GM21423 (cell line): Measurements from ENCODE around the gene SPON1.
A peak's percentile ranks its signal among the peaks of the same experiment; 100 is the strongest.

ENCODE experiments used
- ATAC-seq: cut with Tn5 transposase; IDR thresholded peaks from one replicate; pipeline ENCODE4 v1.9.1; 2021; ENCODE audit warnings: mild to moderate bottlenecking, moderate library complexity; ENCODE audit not compliant: unreplicated experiment

SPON1 gene

DNA sequence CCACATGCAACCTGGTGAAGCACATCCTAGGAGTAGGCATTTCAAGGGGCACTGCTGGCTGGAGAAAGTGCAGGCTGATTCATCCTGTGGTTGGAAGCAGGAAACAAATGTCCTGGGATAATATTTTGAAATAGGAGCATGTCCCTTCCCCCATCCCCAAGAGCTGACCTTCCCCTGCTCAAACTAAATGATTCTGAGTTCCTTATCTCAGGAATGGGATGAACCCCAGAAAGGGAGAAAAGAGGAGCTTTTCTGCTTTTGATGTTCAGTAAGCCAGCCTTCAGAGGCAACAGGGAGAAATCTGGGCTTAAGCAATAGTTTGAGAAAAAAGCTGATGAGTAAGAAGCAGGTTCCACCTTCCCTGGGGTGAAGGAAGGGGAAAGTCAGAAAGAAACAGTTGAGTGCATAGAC, 19.5 kb upstream of the SPON1 start:
- ATAC-seq = no peak

DNA sequence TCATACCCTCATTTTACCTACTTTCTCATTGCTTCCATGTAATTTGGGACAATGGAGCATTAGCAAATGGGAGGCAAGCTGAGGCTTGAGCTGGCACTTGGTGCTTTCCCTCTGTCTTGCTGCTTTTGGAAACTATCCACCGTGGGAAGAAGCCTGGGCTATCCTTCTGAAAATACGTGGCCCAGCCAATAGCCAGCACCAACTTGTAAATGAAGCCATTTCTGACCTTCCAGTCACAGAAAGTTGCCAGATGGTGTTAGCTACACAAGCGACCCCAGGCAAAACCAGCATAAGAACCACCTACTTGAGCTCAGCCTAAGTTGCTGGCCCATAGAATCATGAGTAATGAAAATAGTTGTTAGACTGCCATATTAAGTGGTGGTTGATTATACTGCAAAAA, 18.5 kb upstream of the SPON1 start:
- no peak for ATAC-seq

DNA sequence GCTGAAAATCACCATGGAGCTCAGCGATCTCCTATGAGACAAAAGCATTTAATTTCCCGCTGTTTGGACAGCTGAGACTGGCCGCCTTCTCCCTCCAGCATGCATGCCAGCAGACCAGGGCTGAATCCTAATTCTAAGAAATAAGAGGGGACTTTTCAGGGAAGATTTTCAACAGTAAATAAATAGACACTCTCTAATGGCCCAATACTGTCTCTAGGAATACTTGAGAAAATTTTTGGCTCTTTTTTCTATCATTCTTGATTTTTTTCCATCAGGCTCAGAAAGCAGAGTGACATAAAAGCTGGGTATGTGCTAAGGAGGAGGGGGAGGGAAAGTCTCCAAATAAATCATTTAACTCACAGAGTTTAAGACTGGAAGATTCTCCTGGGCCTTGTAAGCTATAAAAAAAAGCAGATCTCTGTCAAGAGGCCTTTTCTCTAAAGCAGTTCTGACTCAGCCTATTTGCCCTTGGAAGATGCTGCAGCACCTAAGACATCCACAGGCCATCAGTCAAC, 17.6 kb upstream of the SPON1 start:
- ATAC-seq = no peak

DNA sequence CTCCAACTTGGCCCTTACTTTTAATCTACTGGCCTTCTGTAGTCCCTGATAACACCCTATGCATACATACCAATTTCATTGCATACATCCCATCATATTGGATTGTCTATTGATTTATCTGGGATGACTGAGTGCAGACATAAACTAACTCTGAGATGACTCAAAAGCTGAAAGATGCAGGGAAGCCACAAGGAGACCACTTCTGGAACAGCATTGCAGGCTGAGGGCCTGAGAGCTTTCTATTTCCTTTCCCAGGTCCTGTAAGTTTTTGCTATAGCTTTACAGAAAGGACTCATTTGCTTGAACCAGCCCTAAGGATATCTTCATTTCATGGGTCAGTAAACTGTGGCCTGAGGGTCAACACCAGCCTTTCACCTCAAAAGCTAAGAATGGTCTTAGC, 15.1 kb upstream of the SPON1 start:
- no peak for ATAC-seq

DNA sequence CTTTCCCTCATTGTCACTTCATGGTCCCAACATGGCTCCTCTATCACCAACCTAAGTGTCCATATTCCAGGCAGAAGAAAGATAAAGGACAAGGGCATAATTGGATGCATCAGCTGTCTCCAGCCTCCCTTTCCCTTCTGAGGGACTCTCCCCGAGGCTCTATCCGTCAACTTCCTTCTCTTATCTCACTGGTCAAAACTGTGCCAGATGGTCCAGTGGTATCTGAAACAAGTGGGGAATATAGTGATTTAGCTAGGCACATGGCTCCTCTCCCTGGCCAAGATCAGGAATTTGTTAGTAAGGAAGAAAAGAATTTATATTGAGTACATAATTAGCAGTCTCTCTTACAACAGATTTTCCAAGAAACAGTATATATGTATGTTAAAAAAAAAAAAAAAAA, 12.6 kb upstream of the SPON1 start:
- ATAC-seq = no peak

DNA sequence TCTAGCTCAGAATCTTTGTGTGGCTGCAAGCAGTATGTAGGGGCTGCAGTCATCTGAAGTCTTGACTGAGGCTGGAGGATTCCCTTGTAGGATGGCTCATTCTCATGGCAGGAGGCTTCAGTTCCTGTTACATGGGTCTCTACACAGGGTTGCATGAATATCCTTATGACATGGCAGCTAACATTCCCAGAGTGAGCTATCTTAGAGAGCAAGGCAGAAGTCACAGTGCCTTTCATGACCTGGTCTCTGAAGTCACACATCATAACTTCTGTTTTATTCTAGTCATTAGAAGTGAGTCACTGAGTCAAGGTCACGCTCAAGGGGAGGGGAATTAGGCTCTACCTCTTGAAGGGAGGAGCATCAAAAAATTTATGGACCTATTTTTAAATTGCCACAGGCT, 10.3 kb upstream of the SPON1 start:
- ATAC-seq = no peak

DNA sequence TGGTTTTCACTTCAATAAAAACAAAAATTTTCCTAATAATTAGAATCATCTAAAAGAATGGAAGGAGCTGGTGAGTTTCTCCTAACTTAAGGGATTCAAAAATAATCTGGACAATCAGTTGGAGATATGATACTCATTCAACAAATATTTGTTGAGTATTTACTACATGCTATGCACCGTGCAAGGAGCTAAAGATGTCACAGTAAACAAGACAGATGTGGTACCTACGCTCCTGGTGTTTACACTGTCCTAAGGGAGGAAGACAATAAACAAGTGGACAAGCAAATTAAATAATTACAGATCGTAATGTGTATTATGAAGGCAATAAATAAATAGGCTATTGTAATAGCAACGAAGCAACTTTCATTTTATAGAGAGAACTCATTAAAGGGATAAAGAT, 9.9 kb upstream of the SPON1 start:
- ATAC-seq = no peak

DNA sequence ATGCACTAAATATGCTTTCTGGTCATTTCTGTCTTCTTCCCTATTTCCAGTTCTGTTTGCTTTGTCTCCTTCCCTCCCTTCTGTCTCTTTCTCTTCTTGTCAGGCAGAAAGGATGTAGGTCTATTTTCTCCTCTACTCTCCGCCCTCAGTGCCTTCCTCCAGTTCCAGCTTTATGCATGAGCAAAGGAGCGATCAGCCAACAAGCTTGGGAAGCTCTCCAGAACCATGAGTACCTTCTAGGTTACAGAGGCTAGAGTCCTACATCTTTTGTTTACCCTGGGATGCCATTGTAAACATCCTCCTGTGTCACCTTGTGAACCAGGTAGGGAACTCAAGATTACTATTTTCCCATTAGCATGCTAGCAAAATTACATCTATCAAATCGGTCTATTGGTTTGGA, 7.9 kb upstream of the SPON1 start:
- ATAC-seq = no peak

DNA sequence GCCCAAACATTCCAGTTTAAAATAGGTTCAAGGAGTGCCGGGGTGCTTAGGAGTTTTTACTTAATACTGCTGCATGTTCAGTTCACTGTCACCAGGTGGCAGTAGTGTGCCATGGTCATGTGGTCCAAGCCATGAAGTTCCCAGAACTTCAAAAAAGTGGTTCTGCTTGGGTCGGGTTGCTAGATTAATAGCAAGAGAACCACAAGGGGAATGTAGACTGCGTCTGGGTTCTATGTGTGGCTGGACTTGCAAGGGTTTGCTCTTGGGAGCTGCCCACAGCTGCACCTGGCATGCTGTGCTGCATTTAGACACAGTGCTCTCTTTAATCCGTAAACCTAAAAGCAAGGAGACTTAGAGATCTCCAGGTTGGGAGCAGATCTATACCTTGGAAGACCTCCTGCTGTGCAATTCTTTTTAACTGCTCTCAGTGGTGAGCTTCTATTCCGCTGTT, 6.5 kb upstream of the SPON1 start:
- ATAC-seq = peak; percentile 62

DNA sequence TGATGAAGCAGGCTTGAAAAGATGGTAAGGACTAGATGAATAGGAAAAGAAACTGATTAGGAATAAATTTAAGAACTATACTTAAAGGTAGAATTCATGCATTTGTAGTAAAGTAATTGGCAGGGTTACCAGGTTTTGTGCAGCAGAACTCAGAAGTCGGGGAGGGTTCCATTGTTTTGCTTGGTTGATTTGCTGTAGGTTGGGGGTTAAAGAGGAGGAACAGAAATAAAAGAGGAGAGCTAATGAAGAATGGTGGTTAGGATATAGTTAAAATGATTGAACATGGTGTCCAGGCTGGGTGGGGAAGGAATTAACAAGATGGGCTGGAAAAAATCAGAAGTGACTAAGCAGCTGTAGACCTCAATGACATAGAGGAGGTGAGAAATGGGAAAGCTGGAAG, 5.5 kb upstream of the SPON1 start:
- ATAC-seq = no peak

DNA sequence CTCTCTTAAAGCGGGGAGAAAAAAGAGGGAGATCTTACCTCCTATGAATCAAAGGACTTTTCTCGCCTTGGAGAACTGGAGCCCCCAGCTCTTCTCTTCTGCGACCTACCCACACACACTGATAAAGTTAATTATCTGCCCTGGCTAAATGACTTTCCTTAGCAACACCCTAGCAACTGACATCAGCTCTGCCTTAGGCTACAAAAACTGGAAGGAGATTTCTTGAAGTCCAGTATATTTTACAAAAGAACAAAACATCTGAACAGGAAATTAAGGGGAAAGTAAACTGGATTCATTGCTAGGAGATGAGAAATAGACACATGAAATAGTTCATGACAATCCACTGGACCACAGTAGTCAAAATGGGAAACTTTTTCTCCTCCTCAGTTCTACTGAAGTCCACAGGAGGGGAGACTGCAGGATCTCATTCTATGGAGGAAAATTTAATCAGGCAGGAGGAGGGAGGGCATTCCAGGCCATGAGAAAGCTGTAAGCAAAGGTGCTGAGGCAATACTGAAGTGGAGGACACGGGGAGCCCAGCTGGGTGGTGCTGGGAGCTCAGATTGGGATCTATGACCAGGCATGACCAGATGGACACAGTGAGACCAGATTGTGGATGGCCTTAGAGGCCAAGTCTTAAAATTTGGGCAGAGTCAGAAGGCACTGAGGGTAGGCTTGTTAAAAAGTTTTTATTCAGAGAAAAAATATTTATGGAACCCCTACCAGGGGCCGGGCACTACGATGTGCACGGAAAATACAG, 3.7 kb upstream of the SPON1 start:
- ATAC-seq = no peak

DNA sequence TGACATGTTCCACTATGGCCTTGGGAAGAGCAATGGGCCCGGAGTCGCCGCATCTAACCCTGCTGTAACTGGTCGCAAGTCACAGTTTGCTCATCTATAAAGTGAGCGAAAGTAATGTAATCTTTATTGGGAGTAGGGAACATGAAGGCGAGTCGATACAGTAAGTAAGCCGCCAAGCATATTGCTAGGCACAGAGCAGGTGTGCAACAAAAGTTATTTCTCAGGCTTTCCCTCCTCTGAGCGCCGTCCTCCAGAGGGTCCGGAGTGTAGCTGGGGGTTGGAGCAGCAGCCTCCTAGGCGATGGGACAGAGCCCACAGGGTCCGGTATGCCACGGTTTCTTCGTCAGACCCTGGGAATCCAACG, 343 bp upstream of the SPON1 start:
- ATAC-seq = no peak

DNA sequence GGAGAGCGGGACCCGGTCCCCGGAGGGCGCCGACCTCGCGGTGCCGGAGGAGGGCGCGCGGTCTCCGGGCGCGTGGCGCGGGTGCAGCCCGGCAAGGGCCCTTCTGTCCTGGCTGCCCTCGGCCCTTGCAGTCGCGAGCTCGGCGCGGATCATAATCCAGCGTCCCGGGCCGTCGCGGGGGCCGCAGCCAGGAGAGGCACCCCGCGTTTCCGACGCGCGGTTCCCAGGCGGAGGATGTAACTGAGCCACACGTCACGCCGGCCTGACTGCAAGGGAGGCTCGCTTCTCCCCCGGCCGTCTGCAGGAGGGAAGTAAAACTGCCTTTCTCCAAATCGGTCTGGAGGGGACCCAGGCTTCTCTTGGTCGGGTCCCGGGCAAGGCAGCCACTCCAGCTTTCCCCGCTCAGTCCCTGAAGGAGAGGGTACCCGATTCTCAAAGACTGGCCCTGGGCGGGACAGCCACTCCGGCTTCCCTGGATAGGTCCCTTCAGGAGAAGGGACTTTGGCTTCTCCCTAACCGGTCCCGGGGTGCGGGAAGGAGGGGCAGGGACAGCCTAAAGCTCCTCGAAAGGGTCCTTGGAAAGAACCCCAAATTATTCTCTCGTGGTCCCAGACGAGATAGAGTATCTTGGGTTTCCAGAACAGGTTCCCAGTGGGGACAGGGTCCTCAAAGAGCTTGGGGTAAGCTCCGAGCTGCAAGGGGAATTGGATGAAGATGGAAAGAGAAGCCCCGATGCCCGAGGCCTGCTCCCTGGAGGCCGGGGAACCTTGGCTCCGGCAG, 836 bp downstream of the SPON1 start:
- no peak for ATAC-seq

DNA sequence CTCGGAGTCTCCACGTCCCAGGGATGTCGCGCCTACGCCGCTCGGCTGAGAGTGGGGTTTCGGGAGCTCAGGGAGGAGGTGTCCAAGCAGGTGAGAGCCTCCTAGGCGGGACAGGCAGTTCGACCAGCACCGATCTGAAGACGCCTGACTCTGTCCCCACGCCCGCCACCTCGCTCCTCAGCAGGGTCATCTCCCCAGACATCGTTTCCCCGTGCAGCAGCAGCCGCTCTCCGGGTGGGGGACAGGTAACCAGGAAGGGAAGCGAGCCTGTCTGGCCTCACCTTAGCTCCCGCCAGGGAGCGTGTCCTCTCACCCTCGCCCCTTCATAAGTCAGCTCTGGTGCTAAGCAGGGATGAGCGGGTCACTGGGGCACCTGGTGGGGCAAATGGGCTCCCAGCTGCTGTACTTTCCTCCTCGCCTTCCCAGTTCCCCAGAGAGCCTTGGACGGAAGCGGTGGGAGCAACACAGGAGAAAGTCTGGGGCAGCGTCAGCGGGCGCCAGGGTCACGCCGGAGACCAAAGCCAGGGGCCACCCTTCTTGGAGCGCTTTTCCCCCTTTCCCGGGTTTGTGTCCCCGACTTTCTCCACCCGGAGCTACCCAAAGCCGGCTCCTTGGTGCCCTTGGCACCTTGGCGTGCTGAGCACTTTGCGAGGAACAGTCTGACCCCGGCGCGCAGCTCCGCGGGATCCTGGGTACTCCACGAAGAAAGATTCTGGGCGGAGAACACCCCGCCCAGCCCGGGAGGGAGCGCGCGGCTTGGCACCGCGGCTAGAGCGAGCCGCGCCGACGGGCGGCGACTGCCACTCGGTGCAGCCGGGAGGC, 1.6 kb downstream of the SPON1 start:
- no peak for ATAC-seq

DNA sequence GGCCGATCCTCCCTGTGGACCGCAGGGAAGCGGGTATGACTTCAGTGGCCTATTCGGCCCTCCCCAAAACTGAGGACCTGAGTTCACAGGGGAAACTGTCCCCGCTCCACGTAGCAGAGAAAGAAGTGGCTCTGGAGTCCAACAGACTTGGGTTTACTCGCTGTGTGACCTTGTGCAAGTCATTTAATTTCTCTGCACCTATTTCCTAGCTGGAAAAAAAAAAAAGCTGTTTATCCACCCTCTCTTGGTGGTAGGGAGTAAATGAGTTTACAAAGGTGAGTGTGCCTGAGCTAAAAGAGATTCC, 2.2 kb downstream of the SPON1 start:
- ATAC-seq = no peak

DNA sequence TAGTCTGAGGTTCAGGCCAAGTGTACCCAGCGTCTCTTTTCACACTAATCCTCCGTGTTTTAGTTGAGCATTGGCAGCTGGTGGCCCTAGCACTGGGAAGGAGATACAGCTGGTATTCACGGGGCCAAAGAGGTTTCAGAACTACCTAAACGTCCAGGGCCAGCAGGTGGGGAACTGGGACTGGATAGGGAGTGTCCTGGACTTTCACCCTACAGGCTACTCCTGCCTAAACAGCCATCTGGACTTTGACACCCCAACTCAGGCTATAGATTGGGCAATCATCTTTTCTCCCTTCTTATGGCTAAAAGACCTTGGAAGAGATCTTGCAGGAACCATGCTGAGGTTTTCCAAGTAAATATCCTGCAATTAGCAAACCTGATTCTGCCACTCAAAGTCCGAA, 2.8 kb downstream of the SPON1 start:
- ATAC-seq = no peak

DNA sequence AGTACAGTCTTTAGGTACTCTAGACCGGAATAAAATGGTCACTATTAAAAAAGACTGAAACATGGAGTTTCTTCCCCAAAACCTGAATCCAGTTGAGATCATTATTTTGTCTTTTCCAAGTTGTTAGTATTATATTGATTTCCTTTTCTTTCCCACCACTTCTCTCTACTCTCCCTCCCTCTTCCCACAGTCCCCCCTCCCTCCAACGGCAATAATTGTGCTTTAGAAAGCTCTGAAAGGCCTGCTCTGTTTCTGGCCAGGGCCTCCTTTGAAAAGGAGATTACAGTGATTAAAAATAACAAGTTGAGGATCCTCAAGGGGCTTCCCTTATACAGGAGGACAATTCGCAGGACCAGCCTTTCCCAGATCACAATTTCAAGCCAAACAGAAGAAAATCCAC, 3.5 kb downstream of the SPON1 start:
- ATAC-seq = no peak

DNA sequence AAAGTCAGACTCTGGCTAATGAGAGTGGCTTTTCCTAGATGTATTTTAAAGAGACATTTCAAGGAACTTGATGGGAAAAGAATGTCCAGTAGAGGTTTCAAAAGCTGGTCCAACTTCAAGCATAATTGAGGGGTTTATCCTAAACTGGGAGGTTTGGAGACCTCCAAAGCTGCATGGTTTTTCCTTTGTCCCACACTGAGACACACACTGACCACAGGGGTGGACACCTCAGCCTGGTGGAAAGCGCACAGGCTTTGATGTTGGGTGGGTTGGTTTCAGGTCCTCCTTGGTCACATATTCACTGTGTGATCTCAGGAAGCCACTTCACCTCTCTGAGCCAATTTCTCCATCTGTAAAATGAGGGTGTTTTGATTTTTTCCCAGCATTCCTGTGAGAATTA, 4.0 kb downstream of the SPON1 start:
- no peak for ATAC-seq

DNA sequence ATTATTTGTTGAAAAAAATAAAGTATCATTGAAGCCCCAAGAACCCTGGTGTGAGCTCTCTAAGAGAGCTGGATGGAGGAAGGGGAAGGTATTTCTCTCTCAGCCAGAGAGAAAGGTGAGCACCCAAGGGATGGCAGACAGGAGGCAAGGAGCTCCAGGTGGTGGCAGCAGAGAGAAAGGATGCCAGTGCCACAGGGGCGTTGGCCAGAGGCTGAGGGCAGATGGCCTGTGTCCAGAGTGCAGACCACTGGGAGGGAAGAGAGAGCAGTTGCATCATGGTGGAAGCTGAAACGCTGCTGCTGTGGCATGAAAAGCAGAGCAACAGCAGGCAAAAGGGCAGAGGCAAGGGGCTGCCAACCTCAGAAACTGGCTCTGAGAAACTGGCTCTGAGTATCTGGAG, 8.5 kb downstream of the SPON1 start:
- no peak for ATAC-seq

DNA sequence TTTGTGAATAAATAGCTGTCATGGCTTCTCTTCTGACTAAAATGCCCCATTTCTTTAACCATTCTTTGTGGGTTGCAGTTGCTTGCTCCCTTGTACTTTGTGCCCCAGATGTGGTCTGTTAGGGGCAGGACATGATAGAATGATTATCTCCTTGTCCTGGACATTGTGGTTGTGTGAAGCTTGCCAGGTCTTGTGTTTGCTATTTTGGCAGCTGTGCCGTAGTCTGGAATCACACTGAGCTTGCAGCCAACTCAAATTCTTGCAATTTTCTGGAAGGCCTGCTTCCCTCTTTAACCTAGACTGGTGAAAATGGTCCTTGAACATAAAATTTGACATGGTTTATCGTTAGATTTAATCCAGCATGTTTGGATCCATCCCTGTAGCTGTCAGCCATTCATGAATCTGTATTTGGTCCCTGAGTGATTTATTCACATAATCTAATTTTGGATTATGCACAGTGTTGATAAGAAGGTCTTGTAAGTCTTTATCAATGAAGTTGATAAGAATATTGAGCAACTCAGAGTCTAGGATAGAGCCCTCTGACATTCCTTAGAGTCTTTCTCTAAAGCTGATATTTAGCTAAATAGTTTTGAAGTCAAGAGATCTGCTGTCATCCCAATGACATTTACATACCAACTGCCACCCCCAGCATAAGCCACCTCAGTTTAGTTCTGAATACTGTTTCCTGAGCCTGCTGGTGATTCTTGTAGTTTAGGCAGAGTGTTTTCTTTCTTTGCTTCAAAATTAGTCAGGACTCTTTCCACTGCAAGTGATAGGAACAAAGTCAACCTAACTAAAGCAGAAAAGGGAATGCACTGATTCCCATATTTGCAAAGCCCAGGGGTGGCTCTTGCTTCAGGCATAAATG, 9.8 kb downstream of the SPON1 start:
- no peak for ATAC-seq

DNA sequence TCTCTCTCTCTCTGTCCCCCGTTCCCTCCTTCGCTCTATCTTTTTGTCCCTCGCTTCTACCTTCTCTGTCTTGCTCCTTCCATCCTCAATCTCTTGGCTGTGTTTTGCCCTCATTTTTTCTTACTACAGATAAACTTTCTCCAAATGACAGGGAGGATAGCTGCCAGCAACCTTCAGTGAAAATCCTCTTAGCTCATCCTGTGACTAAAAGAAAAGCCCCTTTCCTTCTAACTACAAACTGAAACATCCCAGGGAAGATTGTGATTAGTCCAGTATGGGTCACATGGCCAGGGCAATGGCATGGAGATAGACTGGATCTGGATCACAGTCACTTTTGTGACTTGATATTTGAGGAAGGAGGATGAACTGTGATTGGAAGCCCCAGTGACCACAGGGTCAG, 10.4 kb downstream of the SPON1 start:
- no peak for ATAC-seq
